ENCODE data around the gene PEX26. TPM values are rescaled to one million over a fixed set of nuclear protein-coding genes. Genes with fewer than 3 reads are reported as not detected.

Gene PEX26
- total RNA-seq, 1 experiment from 2014 or later: 33.7 TPM

Small RNA genes within 50 kb of the gene (small RNA-seq; reads per million reads assigned to genes)
- gene AC016027.5: 0 to 0.02 reads per million in 2 experiments

Other genes starting within 250 kb of the PEX26 start
- gene MICAL3, start 53.4 kb upstream of the PEX26 start, total RNA-seq (2014; rRNA removed; shearing (Covaris generic)): 36.6 and 68.3 TPM in 2 replicates
- 0.50 and 0.88 TPM in 2 replicates for gene TUBA8, start 32.8 kb downstream of the PEX26 start, total RNA-seq (2014; rRNA removed; shearing (Covaris generic))
- 10.6 and 14.1 TPM in 2 replicates for gene USP18, start 72.2 kb downstream of the PEX26 start, total RNA-seq (2014; rRNA removed; shearing (Covaris generic))